HepG2 (cell line): ENCODE data around the gene SAMD4A. TPM values are rescaled to one million over a fixed set of nuclear protein-coding genes. Genes with fewer than 3 reads are reported as not detected.

ENCODE experiments used
- ATAC-seq: fragments of 200-7000 bp; cut with Tn5 transposase; 3 replicates; pipeline ENCODE4 v1.9.1; 2020; ENCODE audit warnings: mild to moderate bottlenecking, moderate library complexity
- BruUV-seq: library from RNA; stranded (reverse); fragments of 400-500 nt; replicated peaks from 2 replicates; lab custom pipeline; 2021; lab: Mats Ljungman, UMichigan
- CTCF ChIA-PET: fragments of 300-600 bp; formaldehyde crosslinking; extraction: SDS; loops from one replicate; lab custom pipeline; 2021; ENCODE audit warnings: low total read pairs, inconsistent platforms, low intra/inter-chr PET ratio; lab: Yijun Ruan, JAX
- POLR2A ChIA-PET: fragments of 350-600 bp; sonication (Branson Sonifier 250); formaldehyde crosslinking; loops from one replicate; lab custom pipeline; 2020; ENCODE audit warnings: antibody characterized with exemption, inconsistent platforms; lab: Yijun Ruan, JAX
- DNase-seq: peaks from one replicate; pipeline ENCODE4 v3.0.0-alpha.2; 2015; ENCODE audit warnings: low spot score
- FAIRE-seq: peaks from 3 replicates; lab custom pipeline; 2011; peaks lifted over from hg19 to GRCh38; lab: Jason Lieb, UNC
- H2AFZ ChIP-seq: one replicate; pipeline ENCODE4 v1.6.1; 2011; ENCODE audit warnings: low read length, inconsistent platforms
- H3K27ac ChIP-seq: fragments of 300-600 bp; 3 replicates; pipeline ENCODE4 v1.8.0; 2011; ENCODE audit warnings: mixed run types, mild to moderate bottlenecking, mixed read lengths, low read length, inconsistent platforms; ENCODE audit not compliant: insufficient read depth; ENCODE audit errors: extremely low read length
- H3K27me3 ChIP-seq, 2 experiments: fragments of 200-600 bp in 1 of 2; 2 replicates in 1 of 2; 3 replicates in 1 of 2; pipeline versions ENCODE4 v1.6.0 to v1.8.0; 2011; ENCODE audit warnings: low read length in 2 of 2, mild to moderate bottlenecking in 2 of 2, moderate library complexity in 2 of 2, inconsistent platforms in 1 of 2; ENCODE audit not compliant: insufficient read depth in 2 of 2, control insufficient read depth in 1 of 2
- H3K36me3 ChIP-seq, 2 experiments: fragments of 200-600 bp in 1 of 2; replicated peaks in 1 of 2; 2 replicates in 1 of 2; 3 replicates in 1 of 2; pipeline versions ENCODE4 v1.5.1 to v1.8.0; 2011; ENCODE audit warnings: low read length in 2 of 2, inconsistent platforms in 1 of 2; ENCODE audit not compliant: insufficient read depth in 2 of 2, control insufficient read depth in 1 of 2
- H3K4me1 ChIP-seq: 2 replicates; pipeline ENCODE4 v1.5.1; 2012; ENCODE audit warnings: low read length, inconsistent platforms; ENCODE audit not compliant: insufficient read depth
- H3K4me2 ChIP-seq: 2 replicates; pipeline ENCODE4 v1.6.0; 2011; ENCODE audit warnings: low read depth, low read length, inconsistent platforms
- H3K4me3 ChIP-seq, 3 experiments: fragments of 200-600 bp in 1 of 3; sonication (generic), shearing (Covaris generic) in 1 of 3; replicated peaks in 1 of 3; 2 replicates each; pipeline ENCODE4 v1.5.1; 2011 to 2016; ENCODE audit warnings: low read length in 3 of 3, inconsistent platforms in 2 of 3, low read depth in 2 of 3, mild to moderate bottlenecking in 2 of 3, control low read depth in 1 of 3, mixed read lengths in 1 of 3; ENCODE audit not compliant: insufficient read depth in 1 of 3
- H3K79me2 ChIP-seq: one replicate; pipeline ENCODE4 v1.6.1; 2011; ENCODE audit warnings: low read length, inconsistent platforms; ENCODE audit not compliant: insufficient read depth
- H3K9ac ChIP-seq: 2 replicates; pipeline ENCODE4 v1.6.0; 2011; ENCODE audit warnings: mild to moderate bottlenecking, low read depth, low read length, inconsistent platforms; ENCODE audit not compliant: insufficient read depth
- H3K9me3 ChIP-seq: 2 replicates; pipeline ENCODE4 v1.5.1; 2012; ENCODE audit warnings: mild to moderate bottlenecking, low read length
- H4K20me1 ChIP-seq: 2 replicates; pipeline ENCODE4 v1.6.0; 2011; ENCODE audit warnings: inconsistent platforms, mild to moderate bottlenecking, low read length, moderate library complexity; ENCODE audit not compliant: insufficient read depth
- AKAP8 ChIP-seq: sonication (generic); formaldehyde crosslinking; IDR thresholded peaks from 2 replicates; pipeline ENCODE4 v1.5.1; 2020; ENCODE audit warnings: mild to moderate bottlenecking, missing genetic modification reagents
- BRD4 ChIP-seq: sonication (generic); formaldehyde crosslinking; IDR thresholded peaks from 2 replicates; pipeline ENCODE4 v1.4.0; 2020; ENCODE audit warnings: missing genetic modification reagents
- FOXA1 ChIP-seq, 2 experiments: fragments of 450-650 bp in 1 of 2; sonication (generic) in 1 of 2; formaldehyde crosslinking in 1 of 2; IDR thresholded peaks; 2 replicates each; pipeline versions ENCODE4 v1.4.0 to v1.6.1; 2016 to 2020; ENCODE audit warnings: missing genetic modification reagents in 1 of 2
- NFATC3 ChIP-seq: sonication (generic); formaldehyde crosslinking; IDR thresholded peaks from 2 replicates; pipeline ENCODE4 v1.5.1; 2020; ENCODE audit warnings: mild to moderate bottlenecking, missing genetic modification reagents
- TBP ChIP-seq: sonication (generic); formaldehyde crosslinking; IDR thresholded peaks from 2 replicates; pipeline ENCODE4 v1.5.0; 2020; ENCODE audit warnings: missing genetic modification reagents
- THAP11 ChIP-seq: IDR thresholded peaks from 2 replicates; pipeline ENCODE4 v1.6.1; 2016; ENCODE audit warnings: missing biosample characterization, missing genetic modification reagents
- ZC3H13 ChIP-seq: sonication (generic); formaldehyde crosslinking; IDR thresholded peaks from 2 replicates; pipeline ENCODE4 v1.8.1; 2023; ENCODE audit warnings: mild to moderate bottlenecking, missing genetic modification reagents, moderate library complexity
- ZNF782 ChIP-seq: sonication (generic); formaldehyde crosslinking; IDR thresholded peaks from 2 replicates; pipeline ENCODE4 v1.4.0; 2020; ENCODE audit warnings: missing genetic modification reagents, mild to moderate bottlenecking, borderline replicate concordance
- WGBS: methylation state at CpG from one replicate; pipeline ENCODE4 v1.1.6; 2017; ENCODE audit warnings: low lambda C conversion rate; 5-methylcytosine and 5-hydroxymethylcytosine counted together
- in situ Hi-C: cut with HindIII; loops from 2 replicates; pipeline ENCODE4 v1.10.0; 2017; ENCODE audit warnings: low pct_unique_long_range_greater_than_20kb; ENCODE audit not compliant: extremely low pct_ligation_motif_present
- intact Hi-C: fragments of 100-400 bp; cut with micrococcal nuclease; formaldehyde crosslinking; loops from one replicate; pipeline ENCODE4 v1.10.0; 2022; ENCODE audit not compliant: unreplicated experiment
- polyA plus RNA-seq, 8 experiments: library from polyadenylated mRNA; depleted of rRNA in 3 of 8; stranded (reverse) in 7 of 8; unstranded in 1 of 8; fragments of >200 nt; fragmentation: Illumina TruSeq in 4 of 8; extraction: Trizol in 4 of 8; gene quantifications; 2 replicates each; pipeline versions ENCODE4 v1.2.1 to v1.2.3, GENCODE V29; 2011 to 2016; ENCODE audit warnings: low read depth in 4 of 8, missing spikeins in 1 of 8, mixed read lengths in 1 of 8; ENCODE audit not compliant: insufficient read depth in 1 of 8
- total RNA-seq, 5 experiments: library from RNA; depleted of rRNA; stranded (reverse); fragments of >200 nt; fragmentation: Illumina TruSeq; extraction: Trizol; gene quantifications; 2 replicates each; pipeline ENCODE4 v1.2.3, GENCODE V29; 2016; ENCODE audit warnings: low read depth in 1 of 5
- TF ChIP-seq, protein P1 (sequence below): conservative IDR thresholded peaks from 2 replicates; pipeline ENCODE4 v1.6.1; 2018; ENCODE audit warnings: missing genetic modification reagents
- TF ChIP-seq, protein P2 (sequence below): sonication (generic); formaldehyde crosslinking; IDR thresholded peaks from 2 replicates; pipeline ENCODE4 v1.4.0; 2020; ENCODE audit warnings: missing genetic modification reagents

The SAMD4A gene
- total and polyA plus RNA-seq, 2 of the 13 experiments (the other 11 are each of a cell fraction or from before 2014, with no cell fraction given), result 11.8 to 13.0 TPM

DNA sequence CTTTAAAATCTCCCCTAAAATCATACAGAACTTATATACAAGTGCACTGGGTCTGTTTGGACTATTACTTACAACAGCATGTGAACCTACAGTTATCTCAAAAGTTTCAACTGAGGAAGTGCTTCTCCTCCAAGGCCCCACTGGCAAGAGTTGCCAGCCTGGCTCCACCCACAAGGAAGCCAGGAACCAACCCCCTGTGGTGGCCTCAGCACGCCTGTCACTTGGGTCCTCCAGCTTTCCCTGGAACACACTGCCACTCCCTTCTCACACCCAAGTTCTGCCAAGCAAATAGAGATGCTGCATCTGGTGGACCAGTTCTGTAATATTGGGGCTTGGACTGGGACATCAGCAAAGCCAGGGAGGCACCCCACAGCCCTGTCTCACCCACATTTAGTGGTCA, 220.3 kb downstream of the SAMD4A start:
- Histone ChIP-seq H3K79me2 (no peaks in the 10 kb centered on the region), H3K36me3 (peaks cover 49 to 88% of the 10 kb centered on the region in 2 experiments), H3K9me3 (no peaks in the 10 kb centered on the region), H3K27ac (no peak overlapping the region), H3K27me3 (no peaks in the 10 kb centered on the region), H3K9ac (no peak overlapping the region), H3K4me3 (no peak overlapping the region), H4K20me1 (no peaks in the 10 kb centered on the region), H3K4me2 (no peak overlapping the region), H3K4me1 (peaks cover 17% of the 10 kb centered on the region; the same call in 1 of the 2 replicates), H2AFZ (no peak overlapping the region)
- no peak for ATAC-seq
- ChIA-PET CTCF (no interaction called here), POLR2A (no interaction called here)
- BruUV-seq, result no TSS peak
- in situ Hi-C loops (no loop called here), intact Hi-C loops (no loop called here)
- no peak for FAIRE-seq
- TF ChIP-seq, protein P1, sequence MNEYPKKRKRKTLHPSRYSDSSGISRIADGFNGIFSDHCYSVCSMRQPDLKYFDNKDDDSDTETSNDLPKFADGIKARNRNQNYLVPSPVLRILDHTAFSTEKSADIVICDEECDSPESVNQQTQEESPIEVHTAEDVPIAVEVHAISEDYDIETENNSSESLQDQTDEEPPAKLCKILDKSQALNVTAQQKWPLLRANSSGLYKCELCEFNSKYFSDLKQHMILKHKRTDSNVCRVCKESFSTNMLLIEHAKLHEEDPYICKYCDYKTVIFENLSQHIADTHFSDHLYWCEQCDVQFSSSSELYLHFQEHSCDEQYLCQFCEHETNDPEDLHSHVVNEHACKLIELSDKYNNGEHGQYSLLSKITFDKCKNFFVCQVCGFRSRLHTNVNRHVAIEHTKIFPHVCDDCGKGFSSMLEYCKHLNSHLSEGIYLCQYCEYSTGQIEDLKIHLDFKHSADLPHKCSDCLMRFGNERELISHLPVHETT (CRISPR knock-in tag), result no peak
- TF ChIP-seq FOXA1 (IDR thresholded peaks at IDR 0.05) (no peak), FOXA1 (CRISPR knock-in tag; IDR thresholded peaks at IDR 0.05) (no peak), NFATC3 (CRISPR knock-in tag) (no peak), ZC3H13 (CRISPR knock-in tag) (no peak), TBP (CRISPR knock-in tag) (no peak), ZNF782 (CRISPR knock-in tag) (no peak), AKAP8 (no peak), THAP11 (CRISPR knock-in tag) (no peak), BRD4 (CRISPR knock-in tag) (no peak)
- TF ChIP-seq, protein P2, sequence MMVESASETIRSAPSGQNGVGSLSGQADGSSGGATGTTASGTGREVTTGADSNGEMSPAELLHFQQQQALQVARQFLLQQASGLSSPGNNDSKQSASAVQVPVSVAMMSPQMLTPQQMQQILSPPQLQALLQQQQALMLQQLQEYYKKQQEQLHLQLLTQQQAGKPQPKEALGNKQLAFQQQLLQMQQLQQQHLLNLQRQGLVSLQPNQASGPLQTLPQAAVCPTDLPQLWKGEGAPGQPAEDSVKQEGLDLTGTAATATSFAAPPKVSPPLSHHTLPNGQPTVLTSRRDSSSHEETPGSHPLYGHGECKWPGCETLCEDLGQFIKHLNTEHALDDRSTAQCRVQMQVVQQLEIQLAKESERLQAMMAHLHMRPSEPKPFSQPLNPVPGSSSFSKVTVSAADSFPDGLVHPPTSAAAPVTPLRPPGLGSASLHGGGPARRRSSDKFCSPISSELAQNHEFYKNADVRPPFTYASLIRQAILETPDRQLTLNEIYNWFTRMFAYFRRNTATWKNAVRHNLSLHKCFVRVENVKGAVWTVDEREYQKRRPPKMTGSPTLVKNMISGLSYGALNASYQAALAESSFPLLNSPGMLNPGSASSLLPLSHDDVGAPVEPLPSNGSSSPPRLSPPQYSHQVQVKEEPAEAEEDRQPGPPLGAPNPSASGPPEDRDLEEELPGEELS (CRISPR knock-in tag), result no peak
- DNase-seq, result no peak
- 100% methylated on average over 1 of the region's 1 CpG for WGBS
